H1 (cell line): Measurements from ENCODE around the gene ESR1. TPM values are rescaled to one million over a fixed set of nuclear protein-coding genes. Genes with fewer than 3 reads are reported as not detected.

Source experiments
- CTCF ChIA-PET: fragments of 300-600 bp; sonication (Branson Sonifier 250); formaldehyde crosslinking; loops from one replicate; lab custom pipeline; 2021; ENCODE audit not compliant: partially characterized antibody; lab: Charles Lee
- POLR2A ChIA-PET: fragments of 300-600 bp; sonication (Branson Sonifier 250); formaldehyde crosslinking; loops from one replicate; lab custom pipeline; 2021; ENCODE audit warnings: inconsistent platforms; ENCODE audit not compliant: partially characterized antibody; lab: Charles Lee
- DNase-seq, 2 experiments: peaks; one replicate each; pipeline versions ENCODE4 v3.0.0 to v3.0.0-alpha.2; 2010 to 2022; ENCODE audit warnings: low spot score in 2 of 2, low read depth in 1 of 2, mixed read lengths in 1 of 2
- FAIRE-seq: peaks from 2 replicates; lab custom pipeline; 2011; peaks lifted over from hg19 to GRCh38; lab: Jason Lieb, UNC
- H2AFZ ChIP-seq: 2 replicates; pipeline ENCODE4 v1.8.1; 2012; ENCODE audit warnings: low read length, inconsistent platforms
- H2AK5ac ChIP-seq: 2 replicates; pipeline ENCODE4 v1.6.1; 2013; ENCODE audit warnings: low read depth, low read length
- H2BK120ac ChIP-seq: replicated peaks from 2 replicates; pipeline ENCODE3; 2013; ENCODE audit warnings: low read depth, low read length, inconsistent platforms
- H2BK12ac ChIP-seq: 2 replicates; pipeline ENCODE4 v1.6.1; 2013; ENCODE audit warnings: low read depth, low read length
- H2BK15ac ChIP-seq: 2 replicates; pipeline ENCODE4 v1.6.1; 2013; ENCODE audit warnings: low read length
- H2BK20ac ChIP-seq: 2 replicates; pipeline ENCODE4 v1.6.1; 2013; ENCODE audit warnings: low read length
- H2BK5ac ChIP-seq: 2 replicates; pipeline ENCODE4 v1.6.1; 2013; ENCODE audit warnings: low read depth, low read length
- H3K14ac ChIP-seq: 2 replicates; pipeline ENCODE4 v1.6.1; 2013; ENCODE audit warnings: inconsistent platforms; ENCODE audit not compliant: insufficient read length
- H3K18ac ChIP-seq: 2 replicates; pipeline ENCODE4 v1.6.1; 2013; ENCODE audit warnings: low read length; ENCODE audit errors: extremely low read depth
- H3K23ac ChIP-seq: 2 replicates; pipeline ENCODE4 v1.6.1; 2013; ENCODE audit warnings: inconsistent platforms; ENCODE audit not compliant: insufficient read length
- H3K23me2 ChIP-seq: 2 replicates; pipeline ENCODE4 v1.6.1; 2013; ENCODE audit warnings: low read depth, low read length
- H3K27ac ChIP-seq: 2 replicates; pipeline ENCODE4 v1.6.1; 2011; ENCODE audit warnings: low read depth, low read length, inconsistent platforms
- H3K27me3 ChIP-seq, 4 experiments: replicated peaks in 1 of 4; 1 replicate in 1 of 4; 2 replicates in 3 of 4; pipeline versions ENCODE4 v1.6.1 to v1.8.1; 2011 to 2013; ENCODE audit warnings: low read length in 3 of 4, mild to moderate bottlenecking in 3 of 4, inconsistent platforms in 2 of 4, mixed read lengths in 2 of 4, moderate library complexity in 1 of 4; ENCODE audit not compliant: control insufficient read depth in 3 of 4, insufficient read depth in 3 of 4; ENCODE audit errors: extremely low read depth in 1 of 4
- H3K36me3 ChIP-seq, 4 experiments: 2 replicates each; pipeline versions ENCODE4 v1.6.1 to v1.8.1; 2011 to 2013; ENCODE audit warnings: mild to moderate bottlenecking in 4 of 4, low read length in 3 of 4, moderate library complexity in 2 of 4, control low read depth in 1 of 4, inconsistent platforms in 1 of 4; ENCODE audit not compliant: insufficient read depth in 4 of 4, control insufficient read depth in 2 of 4
- H3K4ac ChIP-seq: replicated peaks from 2 replicates; pipeline ENCODE3; 2013; ENCODE audit warnings: low read length, low read depth, mixed read lengths, inconsistent platforms; ENCODE audit not compliant: insufficient read length
- H3K4me1 ChIP-seq, 4 experiments: replicated peaks in 1 of 4; 1 replicate in 1 of 4; 2 replicates in 3 of 4; pipeline versions ENCODE4 v1.6.1 to v1.8.1; 2011 to 2013; ENCODE audit warnings: low read length in 3 of 4, inconsistent platforms in 2 of 4, mixed read lengths in 1 of 4; ENCODE audit not compliant: insufficient read depth in 4 of 4, control insufficient read depth in 3 of 4
- H3K4me2 ChIP-seq, 2 experiments: 2 replicates each; pipeline versions ENCODE4 v1.6.1 to v1.8.1; 2011 to 2013; ENCODE audit warnings: low read depth in 2 of 2, low read length in 2 of 2, control low read depth in 1 of 2, inconsistent platforms in 1 of 2, mild to moderate bottlenecking in 1 of 2; ENCODE audit not compliant: insufficient read depth in 1 of 2
- H3K4me3 ChIP-seq, 4 experiments: fragments of 200-600, 300-600 bp in 1 of 4; sonication (generic), shearing (Covaris generic), sonication (Bioruptor Twin) in 1 of 4; 2 replicates each; pipeline versions ENCODE4 v1.5.1 to v1.8.1; 2011 to 2016; ENCODE audit warnings: low read length in 4 of 4, low read depth in 3 of 4, control low read depth in 2 of 4, inconsistent platforms in 2 of 4, mild to moderate bottlenecking in 2 of 4, mixed read lengths in 1 of 4, moderate library complexity in 1 of 4; ENCODE audit not compliant: insufficient read depth in 2 of 4; ENCODE audit errors: extremely low read depth in 1 of 4
- H3K56ac ChIP-seq: replicated peaks from 2 replicates; pipeline ENCODE3; 2013; ENCODE audit warnings: low read depth, mild to moderate bottlenecking, mixed read lengths, low read length, inconsistent platforms; ENCODE audit not compliant: insufficient read length
- H3K79me1 ChIP-seq: 2 replicates; pipeline ENCODE4 v1.6.1; 2013; ENCODE audit warnings: low read depth, low read length, control low read depth
- H3K79me2 ChIP-seq, 2 experiments: 2 replicates each; pipeline versions ENCODE4 v1.6.1 to v1.8.1; 2012 to 2013; ENCODE audit warnings: low read length in 2 of 2, mild to moderate bottlenecking in 2 of 2, inconsistent platforms in 1 of 2; ENCODE audit not compliant: insufficient read depth in 2 of 2, control insufficient read depth in 1 of 2
- H3K9ac ChIP-seq, 4 experiments: replicated peaks in 1 of 4; 1 replicate in 1 of 4; 2 replicates in 3 of 4; pipeline versions ENCODE4 v1.6.1 to v1.8.1; 2011 to 2013; ENCODE audit warnings: low read depth in 3 of 4, low read length in 3 of 4, control low read depth in 2 of 4, mild to moderate bottlenecking in 2 of 4, moderate library complexity in 2 of 4, inconsistent platforms in 1 of 4; ENCODE audit errors: extremely low read depth in 1 of 4
- H3K9me3 ChIP-seq, 2 experiments: 2 replicates each; pipeline versions ENCODE4 v1.6.1 to v1.8.1; 2012 to 2013; ENCODE audit warnings: mild to moderate bottlenecking in 2 of 2, moderate library complexity in 2 of 2, control low read depth in 1 of 2, inconsistent platforms in 1 of 2, low read depth in 1 of 2, low read length in 1 of 2, mixed read lengths in 1 of 2; ENCODE audit not compliant: insufficient read depth in 2 of 2
- H4K20me1 ChIP-seq, 2 experiments: replicated peaks in 1 of 2; 2 replicates each; pipeline versions ENCODE3 to v1.8.1; 2011 to 2013; ENCODE audit warnings: inconsistent platforms in 2 of 2, low read length in 2 of 2, mild to moderate bottlenecking in 1 of 2; ENCODE audit not compliant: insufficient read depth in 2 of 2, control insufficient read depth in 1 of 2
- H4K5ac ChIP-seq: 2 replicates; pipeline ENCODE4 v1.6.1; 2013; ENCODE audit warnings: low read length, low read depth, mixed read lengths, inconsistent platforms; ENCODE audit not compliant: insufficient read length
- H4K8ac ChIP-seq: 2 replicates; pipeline ENCODE4 v1.8.0; 2013; ENCODE audit warnings: mild to moderate bottlenecking, moderate library complexity, low read length, inconsistent platforms; ENCODE audit not compliant: insufficient read depth; ENCODE audit errors: extremely low read depth
- H4K91ac ChIP-seq: replicated peaks from 2 replicates; pipeline ENCODE3; 2013; ENCODE audit warnings: low read length, mixed read lengths, inconsistent platforms; ENCODE audit not compliant: insufficient read length
- GABPA ChIP-seq: IDR thresholded peaks from 2 replicates; pipeline ENCODE4 v1.6.1; 2011; ENCODE audit warnings: mild to moderate bottlenecking, low read length, moderate library complexity, borderline replicate concordance; ENCODE audit not compliant: insufficient read depth
- MAX ChIP-seq: IDR thresholded peaks from 2 replicates; pipeline ENCODE4 v1.6.1; 2012; ENCODE audit warnings: inconsistent platforms
- RFX5 ChIP-seq: IDR thresholded peaks from 2 replicates; pipeline ENCODE4 v1.6.1; 2011; ENCODE audit warnings: low read depth, low read length, improper control_type of control experiment, borderline replicate concordance
- SIX5 ChIP-seq: IDR thresholded peaks from 2 replicates; pipeline ENCODE4 v1.6.1; 2011; ENCODE audit warnings: mild to moderate bottlenecking, low read depth, low read length
- TCF12 ChIP-seq: IDR thresholded peaks from 2 replicates; pipeline ENCODE4 v1.6.1; 2011; ENCODE audit warnings: low read depth, mild to moderate bottlenecking, low read length
- YY1 ChIP-seq: IDR thresholded peaks from 2 replicates; pipeline ENCODE4 v1.6.1; 2011; ENCODE audit warnings: low read depth, mild to moderate bottlenecking, low read length
- WGBS, 2 experiments: shearing (Covaris generic) in 1 of 2; methylation state at CpG; one replicate each; pipeline versions ENCODE4 v1.1.6 to v1.1.7; 2013 to 2015; ENCODE audit warnings: low lambda C conversion rate in 2 of 2, mixed read lengths in 2 of 2, inconsistent platforms in 1 of 2, low coverage in 1 of 2, missing lambda C conversion rate in 1 of 2; ENCODE audit not compliant: insufficient replicate concordance in 2 of 2, insufficient coverage in 1 of 2, insufficient read length in 1 of 2; ENCODE audit errors: extremely low coverage in 1 of 2, missing lambda C conversion rate in 1 of 2; 5-methylcytosine and 5-hydroxymethylcytosine counted together
- polyA plus RNA-seq, 7 experiments: library from polyadenylated mRNA; depleted of rRNA in 3 of 7; stranded (reverse) in 5 of 7; unstranded in 2 of 7; fragments of >200 nt in 5 of 7; fragments of 200-250 nt in 2 of 7; gene quantifications; 1 replicate in 5 of 7; 2 replicates in 1 of 7; 4 replicates in 1 of 7; pipeline versions ENCODE4 v1.2.1 to v1.2.3, GENCODE V29; 2011 to 2013; ENCODE audit warnings: missing spikeins in 2 of 7, mixed read lengths in 2 of 7
- total RNA-seq: library from RNA; stranded (reverse); fragmentation: NEBNext Ultra II Directional; extraction: Animal tissue kit (Norgen Biotek cat#: 25700); gene quantifications from 2 replicates; pipeline ENCODE4 v1.2.1, GENCODE V29; 2021

ESR1 gene
- total and polyA plus RNA-seq, 2 of the 8 experiments (the other 6 are each of a cell fraction or from before 2014, with no cell fraction given) = 0.03 to 0.17 TPM

- no peak overlapping the region for H3K23ac ChIP-seq
- no peak overlapping the region for H4K8ac ChIP-seq
- H3K4ac ChIP-seq = no peak overlapping the region
- no peak overlapping the region for H3K14ac ChIP-seq
- WGBS, 2 experiments = 69% methylated on average over 5 of the region's 5 CpGs; no CpG with 5 or more reads in 1 of the 2 experiments
- H2BK5ac ChIP-seq = no peak overlapping the region
- ChIA-PET CTCF (interaction anchor here (0.9 to 5.2 kb wide), 5 partner anchors 12 to 28 kb away, joined by 5 to 29 read pairs (median 6); no protein-coding TSS in a partner anchor), POLR2A (interaction anchor here (0.7 kb wide), 1 partner anchor 140 kb away, joined by 3 read pairs; no protein-coding TSS in a partner anchor)
- H3K4me2 ChIP-seq = no peak overlapping the region
- H3K27me3 ChIP-seq = no peaks in the 10 kb centered on the region
- no peak overlapping the region for H3K4me3 ChIP-seq
- H2AK5ac ChIP-seq = no peak overlapping the region
- no peak overlapping the region for H3K18ac ChIP-seq
- no peak overlapping the region for H2BK12ac ChIP-seq
- no peaks in the 10 kb centered on the region for H3K36me3 ChIP-seq
- DNase-seq (no peak), FAIRE-seq (no peak)
- H3K79me2 ChIP-seq = no peaks in the 10 kb centered on the region
- H4K20me1 ChIP-seq = no peaks in the 10 kb centered on the region
- no peak overlapping the region for H3K56ac ChIP-seq
- H3K9me3 ChIP-seq = no peaks in the 10 kb centered on the region
- peaks cover 0 to 3% (median 1%) of the 10 kb centered on the region in 4 experiments; a peak in 2 of 7 replicates for H3K4me1 ChIP-seq
- H3K23me2 ChIP-seq = no peaks in the 10 kb centered on the region
- no peak overlapping the region for H2BK120ac ChIP-seq
- no peak overlapping the region for H2AFZ ChIP-seq
- H2BK15ac ChIP-seq = no peak overlapping the region
- no peaks in the 10 kb centered on the region for H3K79me1 ChIP-seq
- no peak overlapping the region for H4K5ac ChIP-seq
- no peak overlapping the region for H3K9ac ChIP-seq
- no peak overlapping the region for H3K27ac ChIP-seq
- no peak overlapping the region for H4K91ac ChIP-seq
- no peak overlapping the region for H2BK20ac ChIP-seq
- no peak for TF ChIP-seq YY1
- TF ChIP-seq MAX = no peak
- no peak for TF ChIP-seq RFX5
- no peak for TF ChIP-seq TCF12
- no peak for TF ChIP-seq GABPA
- TF ChIP-seq SIX5 = no peak
Measured at GRCh38 chr6:152096863-152097496, 289.5 kb downstream of the ESR1 start.
